ENCODE measurements around the gene C8A. TPM values are rescaled to one million over a fixed set of nuclear protein-coding genes. Genes with fewer than 3 reads are reported as not detected.

The C8A gene
- total and polyA plus RNA-seq, 5 experiments from 2014 or later = not detected

- DNase-seq = no peak
- no peak for ATAC-seq
- Mint-ChIP-seq H3K9me3 (peaks cover 0 to 3% (median 0%) of the 10 kb centered on the region in 9 donors), H3K27ac (no peak overlapping the region), H3K4me3 (no peak overlapping the region), H3K36me3 (no peaks in the 10 kb centered on the region), H3K4me1 (peaks cover 0 to 14% (median 0%) of the 10 kb centered on the region in 4 donors), H3K27me3 (peaks cover 0 to 21% (median 2%) of the 10 kb centered on the region in 5 donors)
- POLR2A ChIA-PET = no interaction called here
Measured at GRCh38 chr1:56904663-56905397, 50.2 kb downstream of the C8A start.

- DNase-seq (no peak), ATAC-seq (no peak)
- H3K27ac Mint-ChIP-seq = no peak overlapping the region
- POLR2A ChIA-PET = no interaction called here
- H3K4me1 Mint-ChIP-seq = peaks cover 0 to 21% (median 0%) of the 10 kb centered on the region in 4 donors
- peaks cover 0 to 21% (median 2%) of the 10 kb centered on the region in 5 donors for H3K27me3 Mint-ChIP-seq
- H3K9me3 Mint-ChIP-seq = peaks cover 0 to 3% (median 0%) of the 10 kb centered on the region in 9 donors
- H3K36me3 Mint-ChIP-seq = no peaks in the 10 kb centered on the region
- no peak overlapping the region for H3K4me3 Mint-ChIP-seq
Measured at GRCh38 chr1:56905667-56906066, 51.1 kb downstream of the C8A start.

GRCh38 chr1:56908619-56909221 is 54.1 kb downstream of the C8A start:
- no peak for DNase-seq
- H3K27ac Mint-ChIP-seq = no peak overlapping the region

GRCh38 chr1:56910441-56910985 is 55.9 kb downstream of the C8A start:
- Mint-ChIP-seq H3K36me3 (no peaks in the 10 kb centered on the region), H3K4me3 (no peak overlapping the region), H3K4me1 (peaks cover 0 to 22% (median 0%) of the 10 kb centered on the region in 4 donors), H3K9me3 (peaks cover 0 to 9% (median 0%) of the 10 kb centered on the region in 9 donors), H3K27ac (no peak overlapping the region), H3K27me3 (peaks cover 0 to 18% (median 5%) of the 10 kb centered on the region in 5 donors)
- ATAC-seq (no peak), DNase-seq (no peak)
- POLR2A ChIA-PET = no interaction called here

More at GRCh38 chr1:56908619-56909221, 54.1 kb downstream of the C8A start:
- Mint-ChIP-seq H3K27me3 (peaks cover 0 to 19% (median 5%) of the 10 kb centered on the region in 5 donors), H3K4me1 (peaks cover 0 to 22% (median 0%) of the 10 kb centered on the region in 4 donors), H3K36me3 (no peaks in the 10 kb centered on the region), H3K4me3 (peak overlapping the region in 1 of 10 donors; percentile 22), H3K9me3 (peaks cover 0 to 3% (median 0%) of the 10 kb centered on the region in 9 donors)
- POLR2A ChIA-PET = no interaction called here
- no peak for ATAC-seq

GRCh38 chr1:56911098-56911938 is 56.7 kb downstream of the C8A start:
- Mint-ChIP-seq H3K9me3 (peaks cover 0 to 9% (median 0%) of the 10 kb centered on the region in 9 donors), H3K36me3 (no peaks in the 10 kb centered on the region), H3K27me3 (peaks cover 0 to 22% (median 5%) of the 10 kb centered on the region in 5 donors), H3K27ac (no peak overlapping the region), H3K4me3 (no peak overlapping the region), H3K4me1 (peaks cover 0 to 22% (median 0%) of the 10 kb centered on the region in 4 donors)
- ATAC-seq = no peak
- POLR2A ChIA-PET = no interaction called here
- no peak for DNase-seq

- no peak for ATAC-seq
- POLR2A ChIA-PET = no interaction called here
- Mint-ChIP-seq H3K27ac (no peak overlapping the region), H3K4me1 (peaks cover 0 to 22% (median 0%) of the 10 kb centered on the region in 4 donors), H3K4me3 (no peak overlapping the region), H3K36me3 (no peaks in the 10 kb centered on the region), H3K9me3 (peaks cover 0 to 9% (median 0%) of the 10 kb centered on the region in 9 donors), H3K27me3 (peaks cover 0 to 27% (median 5%) of the 10 kb centered on the region in 5 donors)
- no peak for DNase-seq
Measured at GRCh38 chr1:56912325-56912724, 57.7 kb downstream of the C8A start.

- POLR2A ChIA-PET = no interaction called here
- H3K27me3 Mint-ChIP-seq = peaks cover 0 to 31% (median 5%) of the 10 kb centered on the region in 5 donors
- peaks cover 0 to 9% (median 0%) of the 10 kb centered on the region in 9 donors for H3K9me3 Mint-ChIP-seq
- H3K27ac Mint-ChIP-seq = no peak overlapping the region
- no peaks in the 10 kb centered on the region for H3K4me1 Mint-ChIP-seq
- DNase-seq (no peak), ATAC-seq (no peak)
- H3K36me3 Mint-ChIP-seq = no peaks in the 10 kb centered on the region
- H3K4me3 Mint-ChIP-seq = no peak overlapping the region
Measured at GRCh38 chr1:56915960-56916359, 61.4 kb downstream of the C8A start.

- no peaks in the 10 kb centered on the region for H3K4me1 Mint-ChIP-seq
- H3K36me3 Mint-ChIP-seq = no peaks in the 10 kb centered on the region
- H3K27ac Mint-ChIP-seq = no peak overlapping the region
- ATAC-seq (no peak), DNase-seq (no peak)
- peaks cover 0 to 9% (median 0%) of the 10 kb centered on the region in 9 donors for H3K9me3 Mint-ChIP-seq
- H3K27me3 Mint-ChIP-seq = peaks cover 0 to 36% (median 4%) of the 10 kb centered on the region in 5 donors
- H3K4me3 Mint-ChIP-seq = no peak overlapping the region
- POLR2A ChIA-PET = no interaction called here
Measured at GRCh38 chr1:56916630-56917029, 62.0 kb downstream of the C8A start.

- no peaks in the 10 kb centered on the region for H3K4me1 Mint-ChIP-seq
- no peak overlapping the region for H3K27ac Mint-ChIP-seq
- no peak for ATAC-seq
- DNase-seq = no peak
- peaks cover 0 to 34% (median 2%) of the 10 kb centered on the region in 5 donors for H3K27me3 Mint-ChIP-seq
- POLR2A ChIA-PET = no interaction called here
- H3K9me3 Mint-ChIP-seq = peaks cover 0 to 9% (median 0%) of the 10 kb centered on the region in 9 donors
- H3K4me3 Mint-ChIP-seq = no peak overlapping the region
- H3K36me3 Mint-ChIP-seq = no peaks in the 10 kb centered on the region
Measured at GRCh38 chr1:56917356-56917755, 62.8 kb downstream of the C8A start.

GRCh38 chr1:56920591-56921001 is 66.0 kb downstream of the C8A start:
- Mint-ChIP-seq H3K27me3 (peaks cover 2 to 33% (median 12%) of the 10 kb centered on the region in 5 donors), H3K4me3 (no peak overlapping the region), H3K36me3 (no peaks in the 10 kb centered on the region), H3K27ac (no peak overlapping the region), H3K4me1 (no peaks in the 10 kb centered on the region), H3K9me3 (no peaks in the 10 kb centered on the region)
- ATAC-seq (no peak), DNase-seq (no peak)
- POLR2A ChIA-PET = no interaction called here

GRCh38 chr1:56921479-56921878 is 66.9 kb downstream of the C8A start:
- no peaks in the 10 kb centered on the region for H3K36me3 Mint-ChIP-seq
- no peaks in the 10 kb centered on the region for H3K4me1 Mint-ChIP-seq
- no peak overlapping the region for H3K4me3 Mint-ChIP-seq
- no peak for ATAC-seq
- DNase-seq = no peak
- H3K9me3 Mint-ChIP-seq = no peaks in the 10 kb centered on the region
- POLR2A ChIA-PET = no interaction called here
- H3K27me3 Mint-ChIP-seq = peaks cover 2 to 31% (median 13%) of the 10 kb centered on the region in 5 donors
- no peak overlapping the region for H3K27ac Mint-ChIP-seq

- POLR2A ChIA-PET = no interaction called here
- H3K9me3 Mint-ChIP-seq = no peaks in the 10 kb centered on the region
- DNase-seq (no peak), ATAC-seq (no peak)
- no peak overlapping the region for H3K27ac Mint-ChIP-seq
- no peaks in the 10 kb centered on the region for H3K4me1 Mint-ChIP-seq
- H3K36me3 Mint-ChIP-seq = no peaks in the 10 kb centered on the region
- H3K4me3 Mint-ChIP-seq = no peak overlapping the region
- H3K27me3 Mint-ChIP-seq = peaks cover 2 to 29% (median 13%) of the 10 kb centered on the region in 5 donors
Measured at GRCh38 chr1:56922070-56922469, 67.5 kb downstream of the C8A start.

All from naive thymus-derived CD8-positive, alpha-beta T cell (primary cell).